Measurements from ENCODE around the gene WFDC12.

GRCh38 chr20:45136911-45137310, 12.6 kb upstream of the WFDC12 start:
- no peak for TF ChIP-seq YY1 (IDR thresholded peaks at IDR 0.05; ENCODE audit: insufficient read depth, insufficient read length)
- TF ChIP-seq SUZ12 (IDR thresholded peaks at IDR 0.05; ENCODE audit: extremely low read depth, insufficient read depth, insufficient read length) = no peak

Data from NT2/D1 (cell line).